ENCODE data around the gene ODF2.

DNA sequence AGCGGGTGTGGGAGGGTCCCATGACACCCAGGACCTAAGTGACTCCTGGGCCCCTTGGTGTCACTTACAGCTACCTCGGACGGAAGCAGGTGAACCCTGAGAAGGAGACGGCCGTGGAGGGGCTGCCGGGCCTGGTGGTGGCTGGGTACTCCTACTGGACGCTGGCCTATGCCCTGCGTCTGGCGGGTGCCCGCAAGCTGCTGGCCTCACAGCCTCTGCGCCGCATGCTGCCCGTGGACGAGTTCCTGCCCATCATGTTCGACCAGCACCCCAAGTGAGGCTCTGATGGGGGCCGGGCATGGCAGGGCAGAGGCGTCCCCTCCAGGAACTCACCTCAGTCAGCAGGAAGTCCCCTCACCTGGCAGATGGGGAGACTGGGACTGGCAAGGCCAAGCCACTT is 21.5 kb upstream of the ODF2 start:
- TF ChIP-seq, protein P1, sequence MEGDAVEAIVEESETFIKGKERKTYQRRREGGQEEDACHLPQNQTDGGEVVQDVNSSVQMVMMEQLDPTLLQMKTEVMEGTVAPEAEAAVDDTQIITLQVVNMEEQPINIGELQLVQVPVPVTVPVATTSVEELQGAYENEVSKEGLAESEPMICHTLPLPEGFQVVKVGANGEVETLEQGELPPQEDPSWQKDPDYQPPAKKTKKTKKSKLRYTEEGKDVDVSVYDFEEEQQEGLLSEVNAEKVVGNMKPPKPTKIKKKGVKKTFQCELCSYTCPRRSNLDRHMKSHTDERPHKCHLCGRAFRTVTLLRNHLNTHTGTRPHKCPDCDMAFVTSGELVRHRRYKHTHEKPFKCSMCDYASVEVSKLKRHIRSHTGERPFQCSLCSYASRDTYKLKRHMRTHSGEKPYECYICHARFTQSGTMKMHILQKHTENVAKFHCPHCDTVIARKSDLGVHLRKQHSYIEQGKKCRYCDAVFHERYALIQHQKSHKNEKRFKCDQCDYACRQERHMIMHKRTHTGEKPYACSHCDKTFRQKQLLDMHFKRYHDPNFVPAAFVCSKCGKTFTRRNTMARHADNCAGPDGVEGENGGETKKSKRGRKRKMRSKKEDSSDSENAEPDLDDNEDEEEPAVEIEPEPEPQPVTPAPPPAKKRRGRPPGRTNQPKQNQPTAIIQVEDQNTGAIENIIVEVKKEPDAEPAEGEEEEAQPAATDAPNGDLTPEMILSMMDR (IDR thresholded peaks at IDR 0.05) = no peak
- no peak for TF ChIP-seq POLR2A (IDR thresholded peaks at IDR 0.05)

Measured in testis (tissue), 2 donors.